GM15510 (cell line): ENCODE data around the gene BZW1.

ENCODE experiments used
- POLR2A ChIP-seq: IDR thresholded peaks from 3 replicates; pipeline ENCODE4 v1.6.1; 2011; ENCODE audit warnings: borderline replicate concordance; ENCODE audit not compliant: insufficient read length; ENCODE audit errors: extremely low read depth

Gene BZW1

DNA sequence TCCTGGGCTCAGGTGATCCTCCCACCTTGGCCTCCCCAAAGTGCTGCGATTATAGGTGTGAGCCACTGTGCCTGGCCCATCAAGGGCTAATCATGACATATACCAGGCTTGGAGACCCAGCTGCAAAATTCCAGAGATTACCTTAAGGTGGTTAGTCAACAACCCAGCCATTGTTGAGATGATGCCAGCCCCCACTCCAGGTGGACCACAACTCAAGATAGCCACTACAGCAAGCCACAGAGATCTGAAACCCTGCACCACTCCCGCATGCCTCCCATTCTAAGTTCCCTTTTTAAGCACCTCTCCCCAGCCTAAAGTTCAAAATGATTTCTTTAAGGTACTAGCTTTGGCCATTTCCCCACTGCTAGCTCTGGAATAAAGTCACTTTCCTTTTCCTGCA, 57.3 kb downstream of the BZW1 start:
- no peak for TF ChIP-seq POLR2A

GRCh38 chr2:200871151-200871550, 59.4 kb downstream of the BZW1 start:
- no peak for TF ChIP-seq POLR2A

DNA sequence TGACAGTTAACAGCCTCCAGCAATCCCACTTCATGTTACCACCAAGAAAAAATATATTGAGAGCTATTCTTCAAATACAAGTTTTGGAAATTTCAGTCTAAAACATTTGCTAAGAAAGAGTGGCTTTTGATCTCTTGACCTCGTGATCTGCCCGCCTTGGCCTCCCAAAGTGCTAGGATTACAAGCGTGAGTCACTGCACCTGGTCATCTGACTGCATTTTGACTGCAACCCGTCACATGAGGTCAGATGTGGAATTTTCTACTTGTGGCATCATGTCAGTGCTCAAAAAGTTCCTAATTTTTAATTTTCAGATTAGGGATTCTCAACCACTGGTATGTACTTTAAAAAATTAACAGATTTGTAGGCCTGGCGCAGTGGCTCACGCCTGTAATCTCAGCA, 61.9 kb downstream of the BZW1 start:
- TF ChIP-seq POLR2A, result no peak
